Measurements from ENCODE around the gene DLX4.

DLX4 gene

DNA sequence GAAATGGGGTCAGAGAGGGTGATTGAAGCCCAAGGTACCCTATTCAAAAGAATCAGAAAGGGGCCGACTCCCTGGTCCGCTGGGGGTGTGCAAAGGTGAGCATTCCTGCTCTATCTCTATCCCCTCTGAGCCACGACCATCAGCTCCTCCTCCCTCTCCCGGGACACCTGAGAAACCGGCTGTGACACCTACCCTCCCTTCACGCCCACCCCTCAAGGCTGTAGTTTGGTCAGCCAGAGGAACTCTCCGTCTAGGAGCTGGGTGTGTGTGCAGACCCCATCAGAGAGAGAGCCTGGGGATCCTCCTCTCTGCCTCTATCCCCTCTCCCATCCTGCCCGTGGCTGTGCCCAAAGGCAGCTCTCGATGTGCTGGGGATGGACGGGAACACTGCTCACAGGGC is 27.6 kb upstream of the DLX4 start:
- H3K4me3 ChIP-seq: no peak overlapping the region
- H4K20me1 ChIP-seq: peaks cover 0 to 2% (median 0%) of the 10 kb centered on the region in 11 experiments; a peak in 2 of 22 replicates
- peaks cover 0 to 11% (median 5%) of the 10 kb centered on the region in 11 experiments; a peak in 8 of 22 replicates for H3K27me3 ChIP-seq
- TF ChIP-seq Cebpa-rat (IDR thresholded peaks at IDR 0.05): no peak
- no peak overlapping the region for H3K27ac ChIP-seq
- no peaks in the 10 kb centered on the region for H3K36me3 ChIP-seq
- peaks cover 0 to 20% (median 10%) of the 10 kb centered on the region in 10 experiments; a peak in 12 of 20 replicates for H3K4me1 ChIP-seq
- no peak overlapping the region for H3K4me2 ChIP-seq
- H3K9me3 ChIP-seq (replicated peaks in 1 of 11): no peaks in the 10 kb centered on the region
- H3K9ac ChIP-seq: no peak overlapping the region

DNA sequence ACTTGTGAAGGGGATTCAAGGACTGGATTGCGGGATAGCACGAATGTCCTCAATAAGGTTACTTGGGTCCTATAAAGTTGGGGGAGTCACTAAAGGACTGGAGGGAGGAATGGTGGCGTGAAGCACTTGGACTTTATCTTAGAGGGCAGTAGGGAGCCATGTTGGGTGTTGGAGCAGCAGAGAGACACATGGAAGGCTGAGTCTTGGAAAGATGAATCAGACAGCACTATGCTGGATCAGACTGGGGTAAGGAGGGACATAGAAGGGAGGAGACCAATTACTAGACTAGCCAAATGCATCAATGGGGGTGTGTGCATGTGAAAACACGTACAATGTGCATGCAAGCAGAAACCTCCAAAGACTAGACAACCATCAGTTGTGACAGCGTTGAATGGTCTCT is 26.0 kb upstream of the DLX4 start:
- H3K4me1 ChIP-seq: peaks cover 0 to 20% (median 10%) of the 10 kb centered on the region in 10 experiments; a peak in 12 of 20 replicates
- H3K27ac ChIP-seq: no peak overlapping the region
- no peak overlapping the region for H3K4me2 ChIP-seq
- TF ChIP-seq Cebpa-rat (IDR thresholded peaks at IDR 0.05): no peak
- no peak overlapping the region for H3K9ac ChIP-seq
- H3K27me3 ChIP-seq: peaks cover 0 to 11% (median 5%) of the 10 kb centered on the region in 11 experiments; a peak in 8 of 22 replicates
- H3K36me3 ChIP-seq: no peaks in the 10 kb centered on the region
- H3K4me3 ChIP-seq: no peak overlapping the region
- H4K20me1 ChIP-seq: peaks cover 0 to 4% (median 0%) of the 10 kb centered on the region in 11 experiments; a peak in 2 of 22 replicates
- no peaks in the 10 kb centered on the region for H3K9me3 ChIP-seq (replicated peaks in 1 of 11)

DNA sequence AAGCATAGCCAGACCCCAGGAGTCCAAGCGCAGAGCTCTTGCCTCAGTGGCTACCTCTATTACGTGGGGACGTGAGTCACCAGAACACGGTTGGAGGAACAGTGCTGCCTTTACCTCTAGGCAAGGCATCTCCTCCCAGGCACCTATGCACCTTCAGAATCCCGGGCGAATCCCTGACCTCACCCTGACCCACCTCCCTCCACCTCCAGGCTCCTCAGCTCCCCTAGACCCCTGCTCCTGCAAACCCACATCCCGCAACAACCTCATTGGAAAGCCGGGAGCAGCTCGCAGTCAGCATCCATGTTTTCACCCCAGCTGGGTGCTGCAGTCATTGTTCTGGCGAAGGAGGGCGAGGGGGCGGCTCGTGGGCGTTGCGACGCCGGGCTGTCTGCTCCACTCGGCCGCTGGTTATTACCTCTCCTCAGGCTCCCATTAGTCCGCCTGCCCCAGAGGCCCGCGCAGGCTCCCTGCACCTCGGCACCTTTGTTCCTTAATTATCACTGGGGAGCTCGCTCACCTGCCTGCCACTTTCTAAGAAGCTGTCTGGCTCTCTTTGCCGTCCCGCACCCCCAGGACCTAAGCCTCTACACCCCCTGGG is 24.6 kb upstream of the DLX4 start:
- Histone ChIP-seq H3K9me3 (replicated peaks in 1 of 11) (no peaks in the 10 kb centered on the region), H3K27ac (no peak overlapping the region), H3K4me1 (peaks cover 0 to 12% (median 6%) of the 10 kb centered on the region in 10 experiments; a peak in 11 of 20 replicates), H3K4me3 (no peak overlapping the region), H3K36me3 (no peaks in the 10 kb centered on the region), H4K20me1 (peaks cover 0 to 4% (median 0%) of the 10 kb centered on the region in 11 experiments; a peak in 2 of 22 replicates), H3K27me3 (peaks cover 0 to 16% (median 5%) of the 10 kb centered on the region in 11 experiments; a peak in 8 of 22 replicates), H3K9ac (no peak overlapping the region), H3K4me2 (no peak overlapping the region)
- no peak for TF ChIP-seq Cebpa-rat (IDR thresholded peaks at IDR 0.05)

DNA sequence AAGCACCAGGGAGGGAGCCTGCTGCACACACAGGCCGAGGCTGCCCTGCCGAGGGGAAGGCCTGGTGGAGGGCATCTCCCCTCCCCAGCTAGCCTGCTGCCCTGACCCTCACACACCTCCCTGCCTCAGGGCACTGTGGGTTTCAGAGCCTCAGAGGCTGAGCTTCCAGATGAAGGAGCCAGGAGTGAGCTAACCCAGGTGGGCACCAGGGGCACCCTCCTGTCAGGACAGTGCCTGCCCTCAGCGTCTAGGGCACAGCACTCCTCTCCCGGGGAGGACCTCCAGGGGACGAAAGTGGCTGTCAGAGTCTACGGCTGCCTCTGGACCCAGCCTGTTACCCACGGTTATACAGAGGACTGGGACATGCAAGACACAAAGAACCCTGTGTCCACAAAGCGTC is 22.8 kb upstream of the DLX4 start:
- no peak for TF ChIP-seq Cebpa-rat (IDR thresholded peaks at IDR 0.05)
- H3K4me2 ChIP-seq: no peak overlapping the region
- no peaks in the 10 kb centered on the region for H3K36me3 ChIP-seq
- H3K4me3 ChIP-seq: no peak overlapping the region
- no peak overlapping the region for H3K27ac ChIP-seq
- no peaks in the 10 kb centered on the region for H3K9me3 ChIP-seq (replicated peaks in 1 of 11)
- H3K27me3 ChIP-seq: peaks cover 0 to 29% (median 7%) of the 10 kb centered on the region in 11 experiments; a peak in 9 of 22 replicates
- no peak overlapping the region for H3K9ac ChIP-seq
- H4K20me1 ChIP-seq: peaks cover 0 to 4% (median 0%) of the 10 kb centered on the region in 11 experiments; a peak in 2 of 22 replicates
- H3K4me1 ChIP-seq: no peaks in the 10 kb centered on the region

DNA sequence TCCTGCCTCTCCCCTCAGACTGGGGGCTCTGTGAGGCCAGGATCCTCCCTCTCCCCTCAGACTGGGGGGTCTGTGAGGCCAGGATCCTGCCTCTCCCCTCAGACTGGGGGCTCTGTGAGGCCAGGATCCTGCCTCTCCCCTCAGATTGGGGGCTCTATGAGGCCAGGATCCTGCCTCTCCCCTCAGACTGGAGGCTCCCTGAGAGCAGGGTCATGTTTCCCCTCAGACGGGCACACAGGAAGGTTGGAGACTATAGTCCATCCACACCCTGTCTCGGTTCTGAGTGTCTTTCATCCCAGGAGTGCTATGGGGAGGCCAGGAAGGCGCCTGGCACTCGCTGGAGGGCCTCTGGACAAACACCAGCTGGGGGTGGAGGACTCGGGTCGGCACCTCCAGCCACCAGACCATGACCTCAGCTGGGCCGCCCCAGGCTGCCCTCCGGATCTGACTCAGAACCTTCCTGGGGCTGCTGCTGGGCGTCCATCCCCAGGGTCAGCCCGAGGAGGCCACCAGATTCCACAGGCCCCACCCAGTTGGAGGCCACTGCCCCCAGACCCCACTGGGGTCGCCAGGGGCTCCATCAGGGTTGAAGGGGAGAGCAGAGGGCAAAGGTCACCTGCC is 21.9 kb upstream of the DLX4 start:
- Histone ChIP-seq H3K4me3 (no peak overlapping the region), H4K20me1 (peaks cover 0 to 4% (median 0%) of the 10 kb centered on the region in 11 experiments; a peak in 2 of 22 replicates), H3K27me3 (peaks cover 3 to 38% (median 8%) of the 10 kb centered on the region in 11 experiments; a peak in 11 of 22 replicates), H3K27ac (no peak overlapping the region), H3K4me2 (no peak overlapping the region), H3K4me1 (peaks cover 0 to 5% (median 0%) of the 10 kb centered on the region in 10 experiments; a peak in 5 of 20 replicates), H3K9ac (no peak overlapping the region), H3K9me3 (replicated peaks in 1 of 11) (no peaks in the 10 kb centered on the region), H3K36me3 (no peaks in the 10 kb centered on the region)
- TF ChIP-seq Cebpa-rat (IDR thresholded peaks at IDR 0.05): no peak

DNA sequence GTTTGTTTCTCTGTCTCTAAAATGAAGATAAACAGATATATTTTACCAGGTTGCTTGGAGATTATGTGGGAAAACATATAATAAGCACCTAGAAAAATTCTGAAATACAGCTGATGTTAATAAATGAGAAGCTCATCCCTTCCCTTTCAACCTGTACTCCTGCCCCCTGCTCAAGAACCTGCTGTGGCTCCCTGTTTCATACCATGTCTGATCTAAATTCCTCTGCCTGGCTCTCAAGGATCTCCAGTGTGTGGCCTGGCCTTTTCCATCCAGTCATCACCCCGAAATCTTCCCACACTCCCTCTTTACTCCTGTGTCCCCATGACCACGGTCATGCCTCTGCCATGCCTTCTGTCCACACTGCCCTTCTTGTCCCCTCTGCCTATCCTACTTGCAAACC is 19.4 kb upstream of the DLX4 start:
- no peak for TF ChIP-seq Cebpa-rat (IDR thresholded peaks at IDR 0.05)
- no peak overlapping the region for H3K4me2 ChIP-seq
- H3K27ac ChIP-seq: no peak overlapping the region
- peaks cover 0 to 35% (median 5%) of the 10 kb centered on the region in 11 experiments; a peak in 11 of 22 replicates for H3K27me3 ChIP-seq
- H3K9me3 ChIP-seq (replicated peaks in 1 of 11): no peaks in the 10 kb centered on the region
- no peak overlapping the region for H3K4me3 ChIP-seq
- H3K9ac ChIP-seq: no peak overlapping the region
- H3K36me3 ChIP-seq: no peaks in the 10 kb centered on the region
- peaks cover 8 to 22% (median 10%) of the 10 kb centered on the region in 10 experiments; a peak in 18 of 20 replicates for H3K4me1 ChIP-seq
- peaks cover 0 to 5% (median 0%) of the 10 kb centered on the region in 11 experiments; a peak in 2 of 22 replicates for H4K20me1 ChIP-seq

DNA sequence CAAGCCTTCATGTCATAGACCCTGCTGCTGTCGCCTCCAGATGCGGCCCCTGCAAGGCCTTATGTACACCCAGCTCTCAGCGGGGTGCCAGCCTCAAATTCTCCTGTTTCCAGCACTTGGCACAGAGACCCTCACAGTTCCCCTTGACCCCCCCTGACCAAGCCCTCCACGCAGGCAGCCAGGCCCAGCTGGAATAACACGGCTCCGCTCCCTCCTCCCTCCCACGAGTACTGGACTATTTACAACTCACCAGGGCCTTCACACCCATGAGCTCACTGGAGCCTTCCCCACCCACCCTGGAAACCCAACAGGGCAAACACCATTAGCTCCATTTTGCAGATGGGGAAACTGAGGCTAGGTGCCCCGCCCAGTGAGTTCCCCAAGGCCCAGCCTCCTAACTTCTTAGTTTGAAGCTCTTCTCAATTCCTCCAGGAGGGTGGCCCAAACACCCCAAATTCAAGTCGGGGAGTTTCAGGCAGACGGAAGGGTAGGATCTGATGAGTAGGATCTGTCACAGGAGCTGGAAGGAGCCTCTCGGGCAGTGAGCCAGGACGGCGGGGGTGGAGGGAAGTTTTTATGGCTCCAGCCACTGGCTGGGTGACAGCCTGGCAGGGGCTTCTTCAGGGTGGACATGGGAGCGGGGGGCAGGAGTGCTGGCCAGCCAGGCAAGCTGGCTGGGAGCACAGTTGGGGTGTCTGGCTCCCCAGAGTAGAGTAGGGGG is 17.5 kb upstream of the DLX4 start:
- Histone ChIP-seq H3K4me3 (no peak overlapping the region), H3K4me1 (peaks cover 8 to 22% (median 10%) of the 10 kb centered on the region in 10 experiments; a peak in 18 of 20 replicates), H3K9me3 (replicated peaks in 1 of 11) (no peaks in the 10 kb centered on the region), H3K9ac (no peak overlapping the region), H3K4me2 (0 out of 22 replicates have a peak overlapping the region, but pooled peaks of 1 of the 11 experiments have one; percentile 9), H3K27me3 (peaks cover 0 to 33% (median 4%) of the 10 kb centered on the region in 11 experiments; a peak in 9 of 22 replicates), H3K36me3 (no peaks in the 10 kb centered on the region), H4K20me1 (peaks cover 0 to 5% (median 0%) of the 10 kb centered on the region in 11 experiments; a peak in 2 of 22 replicates), H3K27ac (no peak overlapping the region)
- TF ChIP-seq Cebpa-rat (IDR thresholded peaks at IDR 0.05): no peak

DNA sequence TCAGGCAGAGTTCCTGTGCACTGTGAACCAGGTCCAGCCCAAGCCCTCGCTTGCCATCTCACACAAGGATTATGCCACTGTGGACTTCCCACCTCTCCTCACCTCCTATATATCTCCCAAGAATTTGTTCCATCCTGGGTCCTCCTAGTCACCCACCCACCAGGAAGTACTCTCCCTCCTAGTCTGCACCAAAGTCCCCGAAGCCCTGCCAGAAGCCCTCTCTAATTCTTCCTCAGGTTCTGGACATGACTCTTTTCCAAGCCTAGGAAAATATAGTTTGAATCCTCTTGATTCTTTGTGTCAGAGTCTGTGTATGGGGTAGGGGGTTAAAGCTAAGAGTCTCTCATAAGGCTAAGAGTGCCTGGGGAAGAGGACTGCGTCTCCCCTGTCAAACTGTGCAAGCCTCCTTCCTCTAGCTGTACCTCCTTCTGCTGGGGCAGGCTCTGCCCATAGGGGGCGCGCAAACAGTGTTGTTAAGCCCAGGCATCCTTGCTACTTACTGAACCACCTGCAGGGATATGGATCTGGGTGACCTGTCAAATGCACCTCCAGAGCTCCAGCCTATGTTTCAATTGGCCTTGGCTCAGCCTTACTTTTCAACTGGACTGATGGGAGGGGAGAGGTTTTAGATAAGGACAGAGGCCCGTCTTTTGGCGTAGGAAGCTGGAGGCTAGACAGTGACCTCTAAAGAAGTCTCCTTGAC is 16.6 kb upstream of the DLX4 start:
- H3K4me1 ChIP-seq: peaks cover 8 to 22% (median 10%) of the 10 kb centered on the region in 10 experiments; a peak in 18 of 20 replicates
- H3K27ac ChIP-seq: no peak overlapping the region
- TF ChIP-seq Cebpa-rat (IDR thresholded peaks at IDR 0.05): no peak
- H4K20me1 ChIP-seq: peaks cover 0 to 5% (median 0%) of the 10 kb centered on the region in 11 experiments; a peak in 1 of 22 replicates
- peaks cover 0 to 33% (median 4%) of the 10 kb centered on the region in 11 experiments; a peak in 9 of 22 replicates for H3K27me3 ChIP-seq
- no peak overlapping the region for H3K4me3 ChIP-seq
- no peaks in the 10 kb centered on the region for H3K9me3 ChIP-seq (replicated peaks in 1 of 11)
- no peaks in the 10 kb centered on the region for H3K36me3 ChIP-seq
- H3K9ac ChIP-seq: no peak overlapping the region
- H3K4me2 ChIP-seq: peak overlapping the region; percentile 25 to 68 (median 44); a peak in 20 of 22 replicates
